ENCODE data around the gene TAMALIN. TPM values are rescaled to one million over a fixed set of nuclear protein-coding genes. Genes with fewer than 3 reads are reported as not detected.

Gene TAMALIN
- polyA plus RNA-seq, 3 donors from 2014 or later = 1.1 to 3.1 (median 1.2) TPM

- Mint-ChIP-seq H3K4me1 (peaks cover 3 to 5% of the 10 kb centered on the region in 2 donors), H3K27me3 (ENCODE audit: low read depth in 3 of 3) (peaks cover 0 to 8% (median 2%) of the 10 kb centered on the region in 3 donors), H3K9me3 (no peaks in the 10 kb centered on the region), H3K27ac (no peak overlapping the region), H3K4me3 (no peak overlapping the region), H3K36me3 (peaks cover 3 to 15% (median 7%) of the 10 kb centered on the region in 3 donors)
- no peak for DNase-seq
Observed at GRCh38 chr12:51994539-51994820, 12.3 kb upstream of the TAMALIN start.

GRCh38 chr12:51994959-51995358, 11.8 kb upstream of the TAMALIN start:
- H3K4me1 Mint-ChIP-seq = peaks cover 3 to 5% of the 10 kb centered on the region in 2 donors

GRCh38 chr12:51997136-51997535, 9.6 kb upstream of the TAMALIN start:
- no peaks in the 10 kb centered on the region for H3K9me3 Mint-ChIP-seq
- no peak overlapping the region for H3K27ac Mint-ChIP-seq
- H3K4me1 Mint-ChIP-seq = peaks cover 3 to 5% of the 10 kb centered on the region in 2 donors
- peaks cover 3 to 12% (median 8%) of the 10 kb centered on the region in 3 donors for H3K36me3 Mint-ChIP-seq
- H3K4me3 Mint-ChIP-seq = no peak overlapping the region
- H3K27me3 Mint-ChIP-seq (ENCODE audit: low read depth in 3 of 3) = peaks cover 0 to 10% (median 2%) of the 10 kb centered on the region in 3 donors
- no peak for DNase-seq

More at GRCh38 chr12:51994959-51995358, 11.8 kb upstream of the TAMALIN start:
- no peak overlapping the region for H3K4me3 Mint-ChIP-seq
- H3K27ac Mint-ChIP-seq = no peak overlapping the region
- peaks cover 0 to 8% (median 2%) of the 10 kb centered on the region in 3 donors for H3K27me3 Mint-ChIP-seq (ENCODE audit: low read depth in 3 of 3)
- H3K36me3 Mint-ChIP-seq = peaks cover 3 to 19% (median 8%) of the 10 kb centered on the region in 3 donors
- DNase-seq = no peak
- no peaks in the 10 kb centered on the region for H3K9me3 Mint-ChIP-seq

GRCh38 chr12:52003016-52003550, 3.7 kb upstream of the TAMALIN start:
- DNase-seq = no peak
- H3K4me1 Mint-ChIP-seq = peaks cover 19 to 20% of the 10 kb centered on the region in 2 donors
- no peak overlapping the region for H3K4me3 Mint-ChIP-seq
- peak overlapping the region in 4 of 6 donors; percentile 28 to 95 (median 84) for H3K27ac Mint-ChIP-seq
- peaks cover 16 to 27% (median 17%) of the 10 kb centered on the region in 3 donors for H3K27me3 Mint-ChIP-seq (ENCODE audit: low read depth in 3 of 3)
- H3K9me3 Mint-ChIP-seq = no peaks in the 10 kb centered on the region
- H3K36me3 Mint-ChIP-seq = peaks cover 0 to 7% (median 4%) of the 10 kb centered on the region in 3 donors

- Mint-ChIP-seq H3K27me3 (ENCODE audit: low read depth in 3 of 3) (peaks cover 16 to 32% (median 22%) of the 10 kb centered on the region in 3 donors), H3K4me3 (no peak overlapping the region), H3K27ac (peak overlapping the region in 4 of 6 donors; percentile 28 to 95 (median 84)), H3K4me1 (peaks cover 21 to 24% of the 10 kb centered on the region in 2 donors), H3K36me3 (peaks cover 0 to 7% (median 4%) of the 10 kb centered on the region in 3 donors), H3K9me3 (no peaks in the 10 kb centered on the region)
- no peak for DNase-seq
Observed at GRCh38 chr12:52003591-52003990, 3.2 kb upstream of the TAMALIN start.

GRCh38 chr12:52004042-52004648, 2.6 kb upstream of the TAMALIN start:
- H3K4me1 Mint-ChIP-seq = peaks cover 21 to 25% of the 10 kb centered on the region in 2 donors
- peak in 2 of 3 donors; percentile 13 to 19 for DNase-seq
- H3K9me3 Mint-ChIP-seq = no peaks in the 10 kb centered on the region
- H3K36me3 Mint-ChIP-seq = peaks cover 0 to 7% (median 4%) of the 10 kb centered on the region in 3 donors
- peaks cover 16 to 34% (median 27%) of the 10 kb centered on the region in 3 donors for H3K27me3 Mint-ChIP-seq (ENCODE audit: low read depth in 3 of 3)
- H3K27ac Mint-ChIP-seq = peak overlapping the region in 5 of 6 donors; percentile 51 to 98 (median 92)
- no peak overlapping the region for H3K4me3 Mint-ChIP-seq

GRCh38 chr12:52005218-52005902, 1.4 kb upstream of the TAMALIN start:
- Mint-ChIP-seq H3K36me3 (no peaks in the 10 kb centered on the region), H3K27me3 (ENCODE audit: low read depth in 3 of 3) (peaks cover 16 to 35% (median 29%) of the 10 kb centered on the region in 3 donors), H3K27ac (peak overlapping the region; percentile 41 to 98 (median 96)), H3K4me1 (peaks cover 21 to 25% of the 10 kb centered on the region in 2 donors), H3K9me3 (no peaks in the 10 kb centered on the region), H3K4me3 (peak overlapping the region; percentile 85 to 93 (median 91))
- no peak for DNase-seq

GRCh38 chr12:52005903-52006703, 643 bp upstream of the TAMALIN start:
- Mint-ChIP-seq H3K27ac (peak overlapping the region; percentile 41 to 98 (median 96)), H3K27me3 (ENCODE audit: low read depth in 3 of 3) (peaks cover 16 to 40% (median 29%) of the 10 kb centered on the region in 3 donors), H3K4me3 (peak overlapping the region; percentile 85 to 93 (median 91)), H3K36me3 (no peaks in the 10 kb centered on the region), H3K9me3 (no peaks in the 10 kb centered on the region), H3K4me1 (peaks cover 21 to 25% of the 10 kb centered on the region in 2 donors)
- DNase-seq = peak; percentile 84 to 89 (median 88)

GRCh38 chr12:52007158-52007921, 594 bp downstream of the TAMALIN start:
- Mint-ChIP-seq H3K27ac (peak overlapping the region in 5 of 6 donors; percentile 86 to 94 (median 90)), H3K4me1 (peaks cover 21 to 25% of the 10 kb centered on the region in 2 donors), H3K27me3 (ENCODE audit: low read depth in 3 of 3) (peaks cover 16 to 43% (median 31%) of the 10 kb centered on the region in 3 donors), H3K36me3 (no peaks in the 10 kb centered on the region), H3K4me3 (peak overlapping the region; percentile 82 to 90 (median 87)), H3K9me3 (no peaks in the 10 kb centered on the region)
- peak; percentile 73 to 79 (median 77) for DNase-seq

GRCh38 chr12:52007982-52008510, 1.3 kb downstream of the TAMALIN start:
- H3K36me3 Mint-ChIP-seq = no peaks in the 10 kb centered on the region
- peaks cover 21 to 25% of the 10 kb centered on the region in 2 donors for H3K4me1 Mint-ChIP-seq
- H3K27me3 Mint-ChIP-seq (ENCODE audit: low read depth in 3 of 3) = peaks cover 11 to 48% (median 34%) of the 10 kb centered on the region in 3 donors
- H3K4me3 Mint-ChIP-seq = peak overlapping the region; percentile 82 to 90 (median 87)
- no peaks in the 10 kb centered on the region for H3K9me3 Mint-ChIP-seq
- H3K27ac Mint-ChIP-seq = peak overlapping the region in 5 of 6 donors; percentile 86 to 94 (median 90)
- DNase-seq = no peak

GRCh38 chr12:52009081-52009751, 2.5 kb downstream of the TAMALIN start:
- Mint-ChIP-seq H3K27ac (peak overlapping the region in 5 of 6 donors; percentile 65 to 94 (median 90)), H3K9me3 (no peaks in the 10 kb centered on the region), H3K36me3 (no peaks in the 10 kb centered on the region), H3K4me1 (peaks cover 21 to 25% of the 10 kb centered on the region in 2 donors), H3K27me3 (ENCODE audit: low read depth in 3 of 3) (peaks cover 16 to 55% (median 45%) of the 10 kb centered on the region in 3 donors), H3K4me3 (peak overlapping the region in 2 of 5 donors; percentile 15 to 18)
- peak in 1 of 3 donors; percentile 28 for DNase-seq

GRCh38 chr12:52010152-52010622, 3.4 kb downstream of the TAMALIN start:
- DNase-seq = peak in 2 of 3 donors; percentile 19 to 27
- peaks cover 19 to 25% of the 10 kb centered on the region in 2 donors for H3K4me1 Mint-ChIP-seq
- H3K27ac Mint-ChIP-seq = peak overlapping the region in 1 of 6 donors; percentile 90
- peak overlapping the region in 1 of 5 donors; percentile 5 for H3K4me3 Mint-ChIP-seq
- no peaks in the 10 kb centered on the region for H3K9me3 Mint-ChIP-seq
- peaks cover 16 to 57% (median 47%) of the 10 kb centered on the region in 3 donors for H3K27me3 Mint-ChIP-seq (ENCODE audit: low read depth in 3 of 3)
- no peaks in the 10 kb centered on the region for H3K36me3 Mint-ChIP-seq
